Measurements from ENCODE around the gene GRIN2A.

GRCh38 chr16:9845661-9846361, 336.4 kb downstream of the GRIN2A start:
- TF ChIP-seq POLR2AphosphoS5 (IDR thresholded peaks at IDR 0.05) (no peak), CTCF (IDR thresholded peaks at IDR 0.05 in 8 of 11, conservative IDR thresholded peaks at IDR 0.05 in 3 of 11) (no peak), POLR2A (IDR thresholded peaks at IDR 0.05) (no peak)

Measured in spleen (tissue), 7 donors.